OCI-LY1 (cell line): ENCODE measurements around the gene RABGAP1L.

ENCODE experiments used
- H2AFZ ChIP-seq: fragments of 200-600 bp; sonication (generic), shearing (Covaris generic); 2 replicates; pipeline ENCODE4 v1.6.0; 2014; ENCODE audit warnings: antibody characterized with exemption, mild to moderate bottlenecking, low read length
- H3F3A ChIP-seq: fragments of 200-600 bp; sonication (generic), shearing (Covaris generic); 2 replicates; pipeline ENCODE4 v1.6.0; 2014; ENCODE audit warnings: mild to moderate bottlenecking, antibody characterized with exemption, low read length, moderate library complexity; ENCODE audit not compliant: insufficient read depth
- H3K27ac ChIP-seq: fragments of 200-600 bp; sonication (generic); 2 replicates; pipeline ENCODE4 v1.5.1; 2014; ENCODE audit warnings: low read length, mixed run types, mild to moderate bottlenecking, low read depth; ENCODE audit not compliant: poor library complexity, severe bottlenecking
- H3K27me3 ChIP-seq: fragments of 200-600 bp; sonication (generic); 2 replicates; pipeline ENCODE4 v1.6.0; 2014; ENCODE audit warnings: antibody characterized with exemption, mild to moderate bottlenecking, low read length, moderate library complexity; ENCODE audit not compliant: insufficient read depth
- H3K36me3 ChIP-seq: fragments of 200-600 bp; sonication (generic); 2 replicates; pipeline ENCODE4 v1.6.1; 2014; ENCODE audit warnings: mild to moderate bottlenecking, antibody characterized with exemption, low read length, moderate library complexity, mixed read lengths; ENCODE audit not compliant: insufficient read depth
- H3K4me1 ChIP-seq: fragments of 200-600 bp; sonication (generic); 2 replicates; pipeline ENCODE4 v1.5.1; 2014; ENCODE audit warnings: mild to moderate bottlenecking, low read length, moderate library complexity; ENCODE audit not compliant: insufficient read depth, severe bottlenecking
- H3K4me2 ChIP-seq: fragments of 200-600 bp; sonication (generic), shearing (Covaris generic); 2 replicates; pipeline ENCODE4 v1.6.1; 2014; ENCODE audit warnings: low read length
- H3K4me3 ChIP-seq: fragments of 200-600 bp; sonication (generic); 2 replicates; pipeline ENCODE4 v1.5.1; 2014; ENCODE audit warnings: low read length, low read depth, mild to moderate bottlenecking, mixed read lengths; ENCODE audit not compliant: poor library complexity, severe bottlenecking
- H3K79me2 ChIP-seq: fragments of 200-600 bp; shearing (Covaris generic); 2 replicates; pipeline ENCODE4 v1.6.1; 2016; ENCODE audit warnings: mixed run types, low read length, mixed read lengths; ENCODE audit not compliant: insufficient read depth
- H3K9ac ChIP-seq: fragments of 200-600 bp; sonication (generic), shearing (Covaris generic); 2 replicates; pipeline ENCODE4 v1.6.1; 2014; ENCODE audit warnings: mild to moderate bottlenecking, low read length, mixed read lengths
- H3K9me2 ChIP-seq: fragments of 200-600 bp; sonication (generic), shearing (Covaris generic); 2 replicates; pipeline ENCODE4 v1.6.1; 2014; ENCODE audit warnings: low read depth, mild to moderate bottlenecking, low read length, mixed read lengths
- H3K9me3 ChIP-seq: fragments of 200-600 bp; shearing (Covaris generic); 2 replicates; pipeline ENCODE4 v1.6.1; 2014; ENCODE audit warnings: low read length, mixed read lengths
- H4K20me1 ChIP-seq: fragments of 200-600 bp; sonication (generic), shearing (Covaris generic); 2 replicates; pipeline ENCODE4 v1.6.0; 2016; ENCODE audit warnings: mild to moderate bottlenecking, low read length; ENCODE audit not compliant: insufficient read depth
- EZH2 ChIP-seq: fragments of 200-600 bp; sonication (generic), shearing (Covaris generic); IDR thresholded peaks from 2 replicates; pipeline ENCODE4 v1.8.0; 2017; ENCODE audit warnings: borderline replicate concordance, mixed run types, mild to moderate bottlenecking, antibody characterized with exemption, low read length, moderate library complexity, mixed read lengths
- TF ChIP-seq, protein P1 (sequence below): fragments of 200-600 bp; sonication (generic), shearing (Covaris generic); IDR thresholded peaks from 2 replicates; pipeline ENCODE4 v1.5.1; 2017; ENCODE audit warnings: mild to moderate bottlenecking, antibody characterized with exemption, low read length, moderate library complexity, mixed read lengths

The RABGAP1L gene

DNA sequence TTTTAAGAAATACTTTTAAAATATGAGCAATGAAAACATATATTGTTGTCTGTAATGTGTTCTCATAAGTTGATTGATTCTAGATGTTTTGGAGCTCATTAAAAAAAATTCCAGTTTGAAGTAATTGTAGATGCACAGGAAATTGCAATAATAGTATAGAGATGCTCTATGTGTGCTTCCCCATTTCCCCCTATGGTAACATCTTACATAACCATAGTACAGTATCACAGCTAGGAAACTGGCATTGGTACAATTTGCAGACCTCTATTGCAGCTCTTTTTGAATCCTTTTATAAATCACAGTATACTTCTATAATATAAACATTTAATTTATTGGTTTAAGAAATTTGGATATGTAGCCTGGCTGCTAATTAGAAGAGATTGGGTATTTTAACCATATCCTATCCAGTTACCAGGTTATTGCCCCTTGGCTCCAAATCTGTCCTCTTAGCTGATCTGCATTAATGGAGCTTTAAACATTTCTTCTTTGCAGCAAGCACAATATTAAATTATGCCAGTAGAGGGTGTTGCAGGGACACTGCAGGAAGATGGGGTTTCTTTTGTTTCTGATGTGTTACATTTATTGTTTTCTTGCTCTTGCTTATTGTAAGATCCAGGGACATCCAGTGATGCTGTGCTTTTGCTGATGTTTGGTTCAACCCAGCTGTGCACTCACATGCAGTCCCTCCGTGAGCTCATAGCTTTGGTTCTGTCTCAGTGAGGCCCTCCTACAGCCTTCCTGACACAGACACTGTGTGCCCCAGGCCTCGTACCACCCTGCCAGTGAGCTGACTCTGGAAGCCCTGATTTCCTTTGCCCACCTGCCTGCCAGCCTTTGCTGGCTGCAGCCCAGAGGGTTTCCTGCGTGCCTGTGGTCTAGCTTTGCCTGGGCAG is 103.3 kb downstream of the RABGAP1L start:
- Histone ChIP-seq H3K4me2 (peak overlapping the region; percentile 51), H3K4me3 (peak overlapping the region; percentile 13), H3K9ac (peak overlapping the region; percentile 35), H3K27me3 (no peaks in the 10 kb centered on the region), H3K36me3 (no peaks in the 10 kb centered on the region), H3F3A (no peaks in the 10 kb centered on the region), H2AFZ (no peak overlapping the region), H3K4me1 (peaks cover 73% of the 10 kb centered on the region), H3K9me3 (no peaks in the 10 kb centered on the region), H4K20me1 (no peaks in the 10 kb centered on the region), H3K9me2 (no peaks in the 10 kb centered on the region), H3K27ac (peak overlapping the region; percentile 86), H3K79me2 (no peaks in the 10 kb centered on the region)
- TF ChIP-seq, protein P1, sequence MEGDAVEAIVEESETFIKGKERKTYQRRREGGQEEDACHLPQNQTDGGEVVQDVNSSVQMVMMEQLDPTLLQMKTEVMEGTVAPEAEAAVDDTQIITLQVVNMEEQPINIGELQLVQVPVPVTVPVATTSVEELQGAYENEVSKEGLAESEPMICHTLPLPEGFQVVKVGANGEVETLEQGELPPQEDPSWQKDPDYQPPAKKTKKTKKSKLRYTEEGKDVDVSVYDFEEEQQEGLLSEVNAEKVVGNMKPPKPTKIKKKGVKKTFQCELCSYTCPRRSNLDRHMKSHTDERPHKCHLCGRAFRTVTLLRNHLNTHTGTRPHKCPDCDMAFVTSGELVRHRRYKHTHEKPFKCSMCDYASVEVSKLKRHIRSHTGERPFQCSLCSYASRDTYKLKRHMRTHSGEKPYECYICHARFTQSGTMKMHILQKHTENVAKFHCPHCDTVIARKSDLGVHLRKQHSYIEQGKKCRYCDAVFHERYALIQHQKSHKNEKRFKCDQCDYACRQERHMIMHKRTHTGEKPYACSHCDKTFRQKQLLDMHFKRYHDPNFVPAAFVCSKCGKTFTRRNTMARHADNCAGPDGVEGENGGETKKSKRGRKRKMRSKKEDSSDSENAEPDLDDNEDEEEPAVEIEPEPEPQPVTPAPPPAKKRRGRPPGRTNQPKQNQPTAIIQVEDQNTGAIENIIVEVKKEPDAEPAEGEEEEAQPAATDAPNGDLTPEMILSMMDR: peak; percentile 86
- TF ChIP-seq EZH2: no peak

DNA sequence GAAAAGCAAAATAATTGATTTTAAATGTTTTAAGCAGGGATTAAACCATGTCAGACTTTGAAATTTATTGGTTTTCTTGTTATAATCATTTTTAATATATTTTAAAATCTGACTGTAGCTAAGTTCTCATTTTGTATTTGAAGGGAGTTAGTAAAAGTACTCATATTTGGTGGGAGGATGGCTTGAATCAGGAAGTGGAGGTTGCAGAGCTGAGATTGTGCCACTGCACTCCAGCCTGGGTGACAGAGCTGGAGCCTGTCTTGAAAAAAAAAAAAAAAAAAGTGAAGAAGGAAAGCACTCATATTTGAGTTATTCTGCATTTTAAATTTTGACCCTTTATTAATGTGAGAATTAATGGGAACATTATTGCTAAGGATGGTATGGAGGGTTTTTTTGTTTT is 106.0 kb downstream of the RABGAP1L start:
- no peaks in the 10 kb centered on the region for H4K20me1 ChIP-seq
- no peaks in the 10 kb centered on the region for H3F3A ChIP-seq
- no peaks in the 10 kb centered on the region for H3K9me3 ChIP-seq
- H3K27ac ChIP-seq: peak overlapping the region; percentile 86
- H3K9ac ChIP-seq: peak overlapping the region; percentile 38; the same call in 1 of the 2 replicates
- no peak overlapping the region; the same call in 1 of the 2 replicates for H3K4me2 ChIP-seq
- no peaks in the 10 kb centered on the region for H3K27me3 ChIP-seq
- peaks cover 87% of the 10 kb centered on the region for H3K4me1 ChIP-seq
- no peak overlapping the region for H2AFZ ChIP-seq
- H3K4me3 ChIP-seq: no peak overlapping the region
- H3K79me2 ChIP-seq: no peaks in the 10 kb centered on the region
- no peaks in the 10 kb centered on the region for H3K36me3 ChIP-seq
- TF ChIP-seq EZH2: no peak
- H3K9me2 ChIP-seq: no peaks in the 10 kb centered on the region

GRCh38 chr1:174266476-174266875 is 107.2 kb downstream of the RABGAP1L start:
- H3K9me2 ChIP-seq: no peaks in the 10 kb centered on the region
- H3F3A ChIP-seq: no peaks in the 10 kb centered on the region
- H3K9ac ChIP-seq: no peak overlapping the region
- H3K79me2 ChIP-seq: no peaks in the 10 kb centered on the region
- H3K4me1 ChIP-seq: peaks cover 87% of the 10 kb centered on the region
- H3K27me3 ChIP-seq: no peaks in the 10 kb centered on the region
- H3K4me3 ChIP-seq: no peak overlapping the region
- peak overlapping the region; percentile 86 for H3K27ac ChIP-seq
- H2AFZ ChIP-seq: no peak overlapping the region
- H4K20me1 ChIP-seq: no peaks in the 10 kb centered on the region
- H3K9me3 ChIP-seq: no peaks in the 10 kb centered on the region
- TF ChIP-seq EZH2: no peak
- TF ChIP-seq, protein P1: no peak
- no peak overlapping the region for H3K4me2 ChIP-seq
- H3K36me3 ChIP-seq: no peaks in the 10 kb centered on the region
